Gastrocnemius medialis (tissue), 4 donors: Measurements from ENCODE around the gene SPTLC3.

Source experiments
- POLR2A ChIP-seq, 2 donors: fragments of 450-650 bp; IDR thresholded peaks; one replicate each; pipeline ENCODE4 v1.6.1; 2017; ENCODE audit warnings: antibody characterized with exemption in 2 of 2, mild to moderate bottlenecking in 2 of 2, moderate library complexity in 2 of 2
- TF ChIP-seq, protein P1 (sequence below), 5 experiments: fragments of 450-650 bp in 3 of 5; fragments of 200-600 bp in 2 of 5; sonication (generic) in 2 of 5; IDR thresholded peaks in 4 of 5; conservative IDR thresholded peaks in 1 of 5; 1 replicate in 4 of 5; 2 replicates in 1 of 5; pipeline ENCODE4 v1.5.1; 2016 to 2019; ENCODE audit warnings: antibody characterized with exemption in 5 of 5, mild to moderate bottlenecking in 3 of 5, moderate library complexity in 3 of 5

DNA sequence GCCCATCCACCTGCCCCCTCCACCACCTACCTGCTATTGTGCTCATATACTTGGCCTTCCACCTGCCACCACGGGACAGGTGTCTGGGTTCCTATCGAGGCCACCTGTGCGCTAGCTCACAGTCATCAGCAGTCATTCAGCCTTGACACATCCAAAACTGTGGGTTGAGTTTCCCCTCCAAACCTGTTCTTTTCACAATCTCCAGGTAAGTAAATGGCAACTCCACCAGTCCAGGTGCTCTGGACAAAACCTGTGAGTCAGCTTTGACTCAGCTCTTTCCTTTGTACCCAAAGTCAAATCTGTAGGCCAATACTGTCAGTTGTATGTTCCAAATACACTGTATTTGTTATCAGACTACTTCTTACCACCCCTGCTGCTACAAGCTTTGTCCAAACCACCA lies 52.6 kb downstream of the SPTLC3 start:
- TF ChIP-seq, protein P1, sequence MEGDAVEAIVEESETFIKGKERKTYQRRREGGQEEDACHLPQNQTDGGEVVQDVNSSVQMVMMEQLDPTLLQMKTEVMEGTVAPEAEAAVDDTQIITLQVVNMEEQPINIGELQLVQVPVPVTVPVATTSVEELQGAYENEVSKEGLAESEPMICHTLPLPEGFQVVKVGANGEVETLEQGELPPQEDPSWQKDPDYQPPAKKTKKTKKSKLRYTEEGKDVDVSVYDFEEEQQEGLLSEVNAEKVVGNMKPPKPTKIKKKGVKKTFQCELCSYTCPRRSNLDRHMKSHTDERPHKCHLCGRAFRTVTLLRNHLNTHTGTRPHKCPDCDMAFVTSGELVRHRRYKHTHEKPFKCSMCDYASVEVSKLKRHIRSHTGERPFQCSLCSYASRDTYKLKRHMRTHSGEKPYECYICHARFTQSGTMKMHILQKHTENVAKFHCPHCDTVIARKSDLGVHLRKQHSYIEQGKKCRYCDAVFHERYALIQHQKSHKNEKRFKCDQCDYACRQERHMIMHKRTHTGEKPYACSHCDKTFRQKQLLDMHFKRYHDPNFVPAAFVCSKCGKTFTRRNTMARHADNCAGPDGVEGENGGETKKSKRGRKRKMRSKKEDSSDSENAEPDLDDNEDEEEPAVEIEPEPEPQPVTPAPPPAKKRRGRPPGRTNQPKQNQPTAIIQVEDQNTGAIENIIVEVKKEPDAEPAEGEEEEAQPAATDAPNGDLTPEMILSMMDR (IDR thresholded peaks at IDR 0.05 in 4 of 5, conservative IDR thresholded peaks at IDR 0.05 in 1 of 5) = no peak
- no peak for TF ChIP-seq POLR2A (IDR thresholded peaks at IDR 0.05)
